ENCODE measurements around the gene CHCHD6.

CHCHD6 gene

DNA sequence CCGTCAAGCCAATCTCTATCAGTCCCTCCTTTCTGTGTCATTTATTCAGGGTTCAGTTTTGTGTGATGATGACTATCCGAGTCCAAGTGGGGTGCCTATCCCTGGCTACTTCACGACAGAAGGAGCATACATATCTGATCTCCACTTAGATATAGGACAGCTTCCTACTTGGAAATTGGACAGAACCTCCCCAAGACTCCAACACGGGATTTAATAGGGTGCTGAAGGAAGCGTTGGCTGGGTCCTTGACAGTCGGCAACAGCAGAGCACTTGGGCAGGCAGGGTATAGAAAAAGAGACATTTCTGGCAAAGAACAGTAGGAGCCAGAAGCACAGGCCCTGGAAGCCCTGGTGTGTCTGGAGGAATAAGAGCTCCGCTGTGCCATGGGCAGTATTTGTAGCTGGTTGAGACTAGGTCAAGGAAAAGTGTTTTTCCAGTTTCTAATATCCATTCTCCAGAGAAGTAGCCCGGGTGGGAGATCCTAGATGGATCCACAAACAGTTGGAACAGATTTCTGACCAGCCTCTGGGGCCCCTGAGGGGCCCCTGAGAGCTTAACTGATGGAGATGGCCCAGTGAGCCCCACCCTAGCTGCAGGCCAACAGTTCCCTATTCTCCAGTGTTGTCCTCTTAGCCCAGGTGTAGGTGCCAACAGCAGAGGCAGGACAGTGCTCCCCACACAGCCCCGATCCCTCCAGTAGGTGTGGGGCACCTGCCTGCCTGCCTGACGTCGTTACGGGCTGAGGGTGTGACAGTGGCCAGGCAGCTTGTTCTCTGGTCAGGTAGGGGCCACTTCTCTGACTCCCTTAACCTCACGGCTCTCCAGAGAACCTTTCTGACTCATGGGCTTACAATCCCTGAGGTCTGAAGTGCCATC lies 130.8 kb downstream of the CHCHD6 start:
- no peak for DNase-seq

DNA sequence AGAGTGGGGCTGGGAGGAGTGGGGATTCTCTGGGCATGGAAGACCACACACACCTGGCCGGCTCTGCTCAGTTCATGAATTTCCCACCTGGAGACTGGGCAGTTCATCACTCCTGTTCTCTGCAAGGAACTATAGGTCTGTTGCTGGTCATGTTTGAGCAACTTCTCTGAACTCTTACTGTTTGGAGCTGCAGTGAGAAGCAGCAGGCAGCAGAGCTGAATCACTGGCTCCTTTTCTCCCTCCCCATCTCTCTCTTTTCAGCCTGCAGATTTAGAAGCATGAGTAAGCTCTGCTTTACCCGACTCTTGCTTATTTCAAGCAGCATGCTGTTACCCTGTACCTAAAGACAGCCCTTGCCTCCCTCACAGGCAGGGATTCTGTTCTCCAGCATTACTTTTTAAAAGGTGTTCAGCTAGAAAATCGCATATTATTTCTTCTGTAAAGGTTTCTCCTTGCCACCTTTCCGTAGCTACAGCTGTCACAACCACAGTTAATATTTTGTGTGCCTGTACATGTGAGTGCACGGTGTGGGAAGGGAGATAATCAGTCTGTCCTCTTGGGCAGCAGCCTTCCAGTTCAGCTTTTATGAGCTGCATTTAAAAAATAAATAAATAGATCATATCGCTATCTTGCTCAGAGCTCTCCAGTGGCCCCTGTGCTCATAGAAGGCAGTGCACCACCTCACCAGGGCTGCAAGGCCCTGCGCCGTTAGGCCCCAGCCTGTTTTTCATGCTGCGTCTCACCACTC lies 131.6 kb downstream of the CHCHD6 start:
- DNase-seq: no peak

DNA sequence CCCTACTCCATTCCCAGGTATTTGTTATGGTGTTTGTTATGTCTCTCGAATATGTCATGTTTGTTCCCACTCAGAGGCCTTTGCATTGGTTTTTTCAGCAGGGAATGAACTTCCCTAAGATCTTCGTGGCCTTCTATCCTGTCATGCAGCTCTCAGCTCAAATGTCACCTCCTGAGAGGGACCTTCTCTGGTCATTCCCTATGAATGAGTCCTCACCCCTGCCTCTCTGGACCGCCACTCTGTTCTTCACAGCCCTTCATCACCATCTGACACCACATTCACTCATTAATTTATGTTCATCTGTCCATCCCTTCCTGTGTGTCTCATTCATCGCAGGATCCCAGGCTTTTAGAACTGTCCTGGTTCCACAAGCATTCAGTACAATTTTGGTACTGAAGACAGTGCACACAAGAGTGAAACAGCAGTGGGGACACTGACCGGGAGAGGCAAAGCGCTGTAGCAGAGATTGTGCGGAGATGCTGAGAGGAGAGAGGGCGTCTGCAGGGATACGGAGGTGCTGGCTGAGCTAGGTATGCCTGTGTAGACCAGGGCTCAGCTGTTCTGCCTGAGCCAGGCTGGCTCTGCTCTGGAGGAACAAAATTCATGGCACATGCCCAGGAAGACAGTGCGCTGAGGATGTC lies 132.3 kb downstream of the CHCHD6 start:
- no peak for DNase-seq

DNA sequence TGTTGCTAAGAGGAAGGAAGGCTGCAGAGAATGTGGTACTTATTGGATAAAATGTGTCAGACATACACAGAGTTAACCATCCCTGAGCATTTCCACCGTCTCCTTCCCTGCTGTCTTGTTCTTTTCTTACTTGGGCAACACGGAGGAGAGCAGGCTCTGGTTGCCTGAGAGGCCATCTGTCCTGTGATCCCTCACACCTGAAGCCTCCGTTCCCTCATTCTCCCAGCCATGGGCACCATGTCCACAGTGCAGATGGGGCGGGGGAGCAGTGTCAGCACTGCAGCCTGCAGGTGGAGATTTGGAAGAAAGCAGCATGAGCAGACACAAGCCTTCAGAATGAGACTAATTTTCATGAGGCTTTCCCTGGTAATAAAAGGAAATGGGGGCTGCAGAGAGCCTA lies 133.7 kb downstream of the CHCHD6 start:
- DNase-seq: no peak

DNA sequence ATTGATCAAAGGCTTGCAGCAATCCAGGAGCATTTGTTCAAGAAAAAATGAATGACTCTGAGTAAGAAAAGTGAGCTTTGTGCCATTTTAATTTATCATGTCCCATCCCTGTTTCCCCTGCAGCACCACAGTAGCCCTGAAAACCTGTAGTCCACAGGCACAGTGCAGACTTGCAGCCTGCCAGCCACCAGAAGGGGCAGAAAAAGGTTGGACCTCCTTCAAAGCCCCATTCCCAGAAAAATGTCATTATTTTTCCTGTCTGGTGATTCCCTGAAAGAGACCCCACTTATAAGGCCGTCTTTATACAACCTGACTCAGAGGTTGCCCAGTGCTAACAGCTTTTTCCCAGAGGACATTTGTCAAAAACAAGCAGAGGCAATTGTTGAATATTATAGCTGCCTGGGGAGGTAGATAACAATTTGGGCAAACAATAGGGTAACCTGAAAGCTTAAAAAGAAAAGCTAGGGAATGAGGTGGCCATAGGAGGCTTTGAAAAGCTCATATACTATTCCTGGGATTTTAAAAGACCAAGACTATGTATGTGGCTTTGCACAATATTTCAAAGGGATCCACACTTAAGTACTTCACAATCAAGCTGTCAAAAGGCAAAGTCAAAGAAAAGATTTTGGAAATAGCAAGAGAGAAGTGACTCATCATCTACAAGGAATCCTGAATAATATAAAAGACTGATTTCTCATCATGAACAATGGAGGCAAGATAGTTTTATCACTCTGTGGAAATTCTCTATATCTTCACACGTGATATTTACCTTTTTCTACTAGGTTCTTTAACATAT lies 142.1 kb downstream of the CHCHD6 start:
- DNase-seq: no peak

DNA sequence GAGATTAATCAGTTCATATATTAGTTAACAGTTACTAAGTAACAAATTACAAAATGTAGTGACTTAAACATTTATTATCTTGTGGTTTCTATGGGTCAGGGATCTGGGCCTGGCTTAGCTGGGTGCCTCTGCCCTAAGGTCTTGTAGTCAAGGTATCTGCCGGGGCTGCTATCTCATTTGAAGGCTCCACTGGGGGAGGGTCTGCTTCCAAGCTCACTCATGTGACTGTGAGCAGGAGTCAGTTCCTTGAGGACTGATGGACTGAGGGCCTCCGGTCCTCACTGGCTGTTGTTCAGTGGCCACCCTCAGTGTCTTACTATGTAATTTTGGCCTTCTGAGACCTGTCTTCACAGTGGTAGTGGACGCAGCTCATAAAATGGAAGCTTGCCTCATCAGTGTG lies 143.0 kb downstream of the CHCHD6 start:
- DNase-seq: no peak

DNA sequence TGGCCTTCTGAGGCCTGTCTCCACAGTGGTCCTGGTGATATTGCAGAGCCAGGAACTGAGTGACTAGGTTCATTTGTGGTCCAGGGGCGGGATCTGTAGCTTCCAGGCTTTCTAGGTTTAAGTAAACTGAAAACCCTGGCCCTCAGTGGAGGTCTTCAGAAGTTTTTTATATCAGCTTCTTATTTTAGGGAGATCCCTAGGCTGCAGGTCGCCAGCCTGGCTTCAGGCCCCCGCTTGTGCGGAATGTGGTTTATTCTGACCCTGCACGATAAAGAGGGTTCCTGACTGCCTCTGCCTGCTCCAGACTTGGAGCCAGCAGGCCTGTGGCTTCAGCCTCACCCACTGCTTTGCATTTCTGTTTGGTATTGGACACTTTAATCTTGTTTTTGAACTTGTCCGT lies 145.0 kb downstream of the CHCHD6 start:
- no peak for DNase-seq

DNA sequence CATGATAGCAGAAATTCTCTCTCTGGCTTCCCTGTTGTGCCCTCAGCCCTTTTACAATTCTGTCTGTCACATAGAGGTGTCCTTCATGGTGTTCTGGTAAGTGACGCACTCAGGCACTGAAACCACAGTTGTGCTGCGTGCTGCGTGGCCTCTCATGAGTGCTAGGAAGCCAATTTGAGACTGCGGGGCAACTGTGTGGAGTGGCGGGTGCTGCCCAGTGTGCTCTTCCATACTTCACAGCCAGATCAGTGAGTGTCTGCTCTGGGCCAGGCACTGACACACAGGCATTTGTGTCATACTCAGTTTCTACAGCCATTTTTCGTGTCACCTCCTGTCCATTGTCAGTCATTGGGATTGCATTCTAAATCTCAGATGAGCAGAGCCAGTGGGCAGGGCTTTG lies 145.7 kb downstream of the CHCHD6 start:
- no peak for DNase-seq

DNA sequence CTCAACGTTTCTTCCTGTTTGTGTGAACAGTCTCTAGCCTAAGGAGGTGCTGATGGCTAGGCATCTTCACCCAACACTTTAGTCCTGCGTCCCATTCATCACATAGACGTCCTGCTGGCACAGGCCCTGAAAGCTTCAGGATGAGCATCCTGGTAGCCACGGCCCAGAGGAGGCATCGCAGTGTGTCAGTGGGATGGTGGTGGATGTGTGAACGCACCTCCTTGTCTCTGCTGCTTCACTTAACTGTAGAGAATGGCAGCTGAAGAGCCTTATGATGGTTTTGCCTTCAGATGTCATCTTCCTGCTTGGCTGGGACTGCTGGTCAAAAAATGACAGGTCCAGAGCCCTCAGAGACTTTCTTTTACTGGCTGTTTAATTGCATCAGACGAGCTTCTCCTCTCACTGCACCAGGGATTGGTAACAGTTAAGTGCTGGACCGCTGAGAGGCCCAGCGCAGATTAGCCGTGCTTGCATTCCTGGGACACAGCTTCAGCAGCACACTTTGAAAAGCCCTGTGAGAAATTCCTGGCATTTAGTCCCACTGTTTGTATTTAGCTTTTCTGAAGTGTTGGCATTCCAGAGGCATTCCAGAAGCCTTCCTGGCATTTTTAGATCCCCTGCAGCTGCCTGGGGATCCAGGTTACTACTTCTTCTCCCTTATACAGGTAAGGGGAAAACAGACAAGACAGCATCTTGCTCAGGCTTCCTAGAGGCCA lies 146.5 kb downstream of the CHCHD6 start:
- no peak for DNase-seq

DNA sequence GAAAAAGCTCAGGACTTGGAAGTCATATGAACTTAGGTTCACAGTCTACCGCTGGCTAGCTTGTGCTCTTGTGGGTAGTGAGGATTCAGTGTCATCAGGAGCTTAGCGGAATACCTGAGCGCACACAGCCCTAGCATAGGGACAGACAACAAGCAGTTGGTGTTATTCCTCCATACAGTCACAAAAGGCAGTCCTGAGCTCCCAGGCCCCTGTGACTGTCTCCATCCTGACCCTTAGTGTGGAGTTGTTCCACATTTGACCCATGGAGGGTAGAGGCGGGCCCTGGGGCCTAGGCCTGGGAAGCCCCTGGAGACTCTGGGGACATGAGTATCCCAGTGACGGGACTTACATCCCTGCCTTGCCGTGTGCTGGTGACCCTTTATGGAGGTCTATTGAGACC lies 147.3 kb downstream of the CHCHD6 start:
- DNase-seq: no peak

DNA sequence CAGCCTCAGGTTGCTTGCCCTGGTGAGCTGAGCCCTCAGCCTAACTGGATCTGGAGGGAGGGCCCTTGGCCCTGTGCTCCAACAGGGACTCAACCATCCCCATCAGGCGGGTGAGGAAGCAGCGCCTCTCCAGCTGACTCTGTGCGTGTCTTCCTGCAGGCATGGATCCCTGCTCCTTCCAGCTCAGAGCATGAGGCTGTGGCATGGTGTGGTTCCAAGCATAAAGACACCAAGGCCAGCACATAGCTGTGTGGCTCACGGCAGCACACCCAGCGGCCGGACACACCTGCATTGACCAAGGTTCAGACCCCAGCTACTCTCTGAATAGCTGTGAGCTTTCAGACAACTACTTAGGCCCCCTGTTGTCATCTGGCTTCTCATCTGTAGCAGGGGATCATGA lies 147.9 kb downstream of the CHCHD6 start:
- DNase-seq: no peak

DNA sequence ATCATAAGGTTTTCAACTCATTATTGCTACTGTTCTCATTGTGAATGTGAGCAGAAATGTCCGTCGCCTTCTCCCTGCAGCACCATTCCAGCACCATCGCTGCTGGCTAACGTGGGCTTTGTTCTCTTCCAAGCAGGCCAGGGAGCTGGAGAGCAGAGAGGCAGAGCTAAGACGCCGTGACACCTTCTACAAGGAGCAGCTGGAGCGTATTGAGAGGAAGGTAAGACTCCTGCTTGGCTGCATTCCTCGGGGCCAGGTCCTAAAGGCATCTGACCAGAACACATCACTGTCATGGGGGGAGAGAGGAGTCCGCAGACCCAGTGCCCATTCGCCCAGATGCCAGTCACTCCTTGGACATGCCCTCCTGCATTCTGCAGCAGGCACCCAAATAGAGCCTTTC lies 148.5 kb downstream of the CHCHD6 start:
- DNase-seq: no peak

DNA sequence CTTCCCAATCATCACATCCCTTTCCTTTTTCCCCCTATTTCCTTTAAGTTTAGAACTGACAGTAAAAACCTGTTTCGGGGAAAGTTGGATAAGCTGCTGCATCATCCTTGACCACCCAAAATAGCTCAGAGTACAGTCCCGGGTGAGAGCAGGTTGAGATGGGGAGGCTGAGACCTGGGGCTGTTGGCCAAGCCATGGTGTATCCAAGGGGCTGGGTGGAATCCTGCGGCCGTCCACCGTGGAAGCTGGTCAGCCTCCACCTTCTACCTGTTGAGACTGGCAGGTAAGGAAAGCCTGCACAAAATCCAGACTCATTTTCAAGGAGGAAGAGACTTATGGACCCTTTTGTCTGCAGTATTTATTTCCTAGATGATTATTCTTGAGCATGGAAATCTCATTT lies 150.6 kb downstream of the CHCHD6 start:
- DNase-seq: no peak

DNA sequence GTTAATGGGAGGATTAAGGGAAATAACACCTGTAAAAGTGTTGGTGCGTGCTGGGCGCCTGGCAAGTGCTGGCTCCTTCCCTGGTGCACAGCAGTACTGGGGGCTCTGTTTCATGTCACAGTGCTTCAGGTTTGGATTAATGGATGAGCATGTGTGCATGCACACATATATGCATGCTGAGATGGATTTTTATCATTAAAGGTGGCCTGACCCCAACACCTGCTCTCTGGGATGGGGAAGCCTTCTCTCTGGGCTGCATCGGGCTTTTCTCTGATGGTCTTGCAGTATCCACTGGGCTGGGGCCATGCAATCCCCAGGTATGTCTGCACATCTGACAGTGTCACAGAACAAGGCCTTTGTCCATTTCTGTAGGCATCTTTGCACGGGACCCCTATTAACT lies 151.3 kb downstream of the CHCHD6 start:
- DNase-seq: no peak

DNA sequence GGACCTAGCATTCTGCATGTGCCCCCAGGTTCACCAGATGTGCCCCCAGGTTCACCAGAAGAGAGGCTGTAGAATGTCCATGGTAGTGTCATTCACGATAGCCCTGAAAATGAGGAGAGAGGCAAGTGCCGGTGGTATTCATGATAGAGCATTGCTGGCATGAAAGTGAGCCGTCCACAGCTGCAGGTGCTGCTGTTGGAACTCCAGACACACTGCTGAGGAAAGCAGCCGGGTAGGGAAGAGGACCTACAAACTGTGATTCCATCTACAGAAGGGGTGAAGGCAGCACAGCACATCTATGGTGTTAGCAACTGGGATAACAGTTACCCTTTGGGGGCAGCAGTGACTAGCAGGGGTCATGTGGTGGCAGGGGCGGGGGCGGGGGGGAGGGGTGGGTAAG lies 153.9 kb downstream of the CHCHD6 start:
- no peak for DNase-seq

DNA sequence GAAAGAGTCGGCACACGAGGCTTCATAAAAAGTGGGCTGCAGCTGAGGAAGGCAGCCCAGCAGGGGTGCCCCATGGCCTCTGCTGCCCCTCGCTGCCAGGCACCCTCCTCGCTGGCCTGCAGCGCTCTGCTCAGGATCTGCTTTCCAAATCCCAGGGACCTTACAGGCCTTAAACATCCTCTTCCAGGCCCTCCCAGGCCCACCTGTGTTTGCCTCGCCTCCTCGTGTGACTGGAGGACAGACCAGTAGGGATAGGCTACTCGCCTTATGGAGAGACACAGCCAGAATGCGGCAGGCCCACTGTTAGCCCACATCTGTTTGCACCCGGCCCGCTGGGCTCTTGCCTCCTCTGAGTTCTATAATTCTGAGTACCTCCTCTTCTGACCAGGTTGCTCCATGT lies 154.4 kb downstream of the CHCHD6 start:
- no peak for DNase-seq

DNA sequence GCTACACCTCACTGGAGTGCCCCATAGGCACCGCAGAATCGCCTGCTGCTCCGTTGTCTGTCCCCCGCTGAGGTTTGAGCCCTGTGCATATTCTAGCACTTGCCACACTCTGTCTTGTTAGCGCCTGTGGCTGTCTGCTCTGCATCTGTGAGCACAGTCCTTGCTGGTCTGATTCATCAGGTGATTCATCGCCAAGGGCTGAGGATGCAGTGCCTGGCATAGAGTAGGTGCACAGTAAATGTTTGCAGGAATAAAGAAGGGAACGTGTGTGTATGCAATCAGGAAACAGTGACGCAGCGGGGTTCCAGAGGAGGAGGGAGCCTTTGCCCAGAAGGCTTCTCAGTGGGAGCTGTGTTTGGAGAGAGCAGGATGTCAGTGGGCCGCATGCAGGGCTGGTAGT lies 154.8 kb downstream of the CHCHD6 start:
- no peak for DNase-seq

DNA sequence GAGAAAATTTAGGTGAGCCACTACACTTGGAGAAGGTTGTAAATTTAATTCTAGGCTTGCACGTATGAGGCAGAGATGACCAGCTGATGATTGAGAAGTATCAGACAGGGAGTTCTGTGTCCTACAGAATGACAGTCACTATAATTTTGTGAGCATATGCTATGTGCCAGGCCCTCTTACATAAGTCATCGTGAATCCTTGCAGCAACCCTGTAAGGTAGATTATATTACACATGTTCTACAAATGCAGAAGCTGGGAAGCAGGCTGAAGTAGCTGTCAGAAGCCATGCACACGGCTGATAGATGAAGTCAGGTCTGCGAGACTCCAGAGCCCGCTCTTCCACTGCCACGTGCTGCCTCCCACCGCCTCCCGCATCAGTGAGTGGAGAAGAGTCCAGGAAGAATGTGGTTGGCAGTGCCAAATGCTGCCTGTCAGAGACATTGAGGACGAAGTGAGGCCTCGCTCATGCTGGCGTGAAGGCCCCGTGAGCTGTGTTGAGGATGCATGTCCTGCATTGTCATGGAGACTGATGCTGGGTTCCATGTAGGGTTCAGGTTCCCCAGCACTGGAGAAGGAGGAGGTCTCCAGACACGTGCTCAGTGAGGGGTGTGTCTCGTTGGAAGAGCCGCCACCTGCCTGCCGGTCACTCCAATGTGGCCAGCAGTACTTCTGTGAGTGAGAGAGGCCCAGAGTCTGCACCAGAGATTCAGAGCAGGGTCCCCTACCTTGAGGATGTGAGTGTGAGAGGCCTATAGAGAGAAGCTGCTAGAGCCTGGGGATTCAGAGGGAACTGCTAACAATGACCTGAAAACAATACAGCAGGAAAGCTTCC lies 155.6 kb downstream of the CHCHD6 start:
- no peak for DNase-seq

DNA sequence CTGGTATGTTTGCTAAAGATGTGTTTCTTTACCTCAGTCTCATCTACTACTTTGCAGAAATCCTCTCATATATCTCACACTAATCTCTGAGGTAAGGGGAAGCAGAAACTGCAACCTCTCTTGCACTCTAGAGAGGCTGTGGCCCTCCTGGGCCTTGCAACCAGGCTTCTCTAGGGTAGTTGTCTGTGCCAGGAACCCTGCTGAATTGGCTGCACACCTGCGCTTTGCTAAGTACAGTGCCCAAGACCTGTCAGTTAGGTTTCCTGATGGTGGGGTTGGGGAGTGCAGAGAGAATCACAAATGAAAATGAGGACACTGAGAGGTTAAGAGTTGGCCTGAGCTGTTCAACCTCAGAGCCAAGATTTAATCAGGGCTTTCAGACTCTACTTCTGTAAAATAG lies 161.7 kb downstream of the CHCHD6 start:
- no peak for DNase-seq

DNA sequence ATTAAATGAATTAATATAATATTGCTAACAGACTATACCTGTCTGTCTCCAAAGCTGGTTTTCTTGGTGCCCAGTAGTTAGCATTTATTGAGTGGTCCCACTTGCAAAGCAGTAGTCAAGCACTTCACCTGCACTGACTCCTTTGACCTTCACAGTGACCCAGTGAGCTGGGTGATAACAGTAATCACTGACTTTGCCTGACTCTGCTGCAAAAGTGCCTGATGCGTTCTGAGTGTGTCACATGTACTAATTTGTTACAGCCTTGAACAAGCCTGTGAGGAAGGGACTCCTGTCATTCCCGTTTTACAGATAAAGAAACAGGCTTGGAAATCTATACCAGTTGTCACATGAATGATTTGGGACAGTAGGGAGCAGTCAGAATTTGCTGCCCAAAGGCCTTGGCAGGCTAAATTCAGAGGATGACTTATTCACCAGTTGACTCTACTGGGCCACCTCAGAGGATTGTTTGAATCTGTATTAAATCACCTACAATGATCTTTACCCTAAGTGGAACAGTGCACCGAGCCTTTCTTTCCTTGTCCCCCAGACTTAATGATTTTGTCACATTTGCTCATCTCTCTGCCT lies 162.2 kb downstream of the CHCHD6 start:
- no peak for DNase-seq
